Thyroid gland (tissue), 4 donors: ENCODE data around the gene PDE6D.

ENCODE experiments used
- POLR2A ChIP-seq, 2 donors: fragments of 450-650 bp; IDR thresholded peaks; one replicate each; pipeline ENCODE4 v1.6.1; 2017; ENCODE audit warnings: antibody characterized with exemption in 2 of 2, mild to moderate bottlenecking in 2 of 2, moderate library complexity in 1 of 2
- TF ChIP-seq, protein P1 (sequence below), 6 experiments: fragments of 200-600 bp in 3 of 6; fragments of 450-650 bp in 3 of 6; sonication (generic) in 3 of 6; IDR thresholded peaks; one replicate each; pipeline ENCODE4 v1.5.1; 2016 to 2019; ENCODE audit warnings: antibody characterized with exemption in 6 of 6, mild to moderate bottlenecking in 2 of 6, inconsistent platforms in 1 of 6, moderate library complexity in 1 of 6

DNA sequence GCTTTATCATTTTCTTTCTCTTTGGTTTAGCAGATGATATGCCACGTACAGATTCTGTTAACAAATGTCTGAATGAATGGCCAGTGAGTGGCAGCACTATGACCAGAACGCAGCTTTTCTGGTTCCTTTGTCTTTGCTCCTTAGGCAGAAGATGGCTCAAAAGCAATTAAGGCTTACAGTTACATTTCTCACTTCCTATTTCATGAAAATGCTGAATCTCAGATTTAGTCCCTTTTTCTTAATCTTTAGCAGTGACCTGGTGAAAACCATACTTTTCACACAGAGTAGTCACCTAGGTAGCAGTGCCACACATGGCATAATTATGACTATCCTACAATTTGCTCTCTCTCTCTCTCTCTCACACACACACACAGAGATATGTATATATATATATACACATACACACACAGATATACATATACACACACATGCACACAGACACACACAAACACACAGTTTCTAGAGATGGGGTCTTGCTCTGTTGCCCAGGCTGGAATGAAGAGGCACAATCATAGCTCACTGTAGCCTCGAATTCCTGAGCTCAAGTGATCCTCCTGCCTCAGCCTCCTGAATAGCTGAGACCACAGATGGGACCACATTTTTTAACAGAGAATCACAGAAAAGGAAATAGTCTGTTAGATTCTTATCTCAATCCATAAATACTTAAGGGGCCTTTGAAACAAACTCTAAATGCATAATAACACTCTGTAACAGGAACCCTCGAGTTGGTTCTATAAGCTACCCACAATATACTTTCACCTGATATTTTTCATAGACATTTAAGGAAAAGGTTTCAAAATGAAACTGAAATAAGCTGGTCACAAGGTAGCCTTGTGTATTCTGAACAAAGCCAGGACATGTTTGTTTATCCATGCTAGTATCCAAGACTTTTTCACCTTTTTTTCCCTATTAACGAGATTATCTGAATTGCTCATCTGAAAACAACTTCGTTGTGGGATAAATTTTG is 11.6 kb downstream of the PDE6D start:
- TF ChIP-seq, protein P1, sequence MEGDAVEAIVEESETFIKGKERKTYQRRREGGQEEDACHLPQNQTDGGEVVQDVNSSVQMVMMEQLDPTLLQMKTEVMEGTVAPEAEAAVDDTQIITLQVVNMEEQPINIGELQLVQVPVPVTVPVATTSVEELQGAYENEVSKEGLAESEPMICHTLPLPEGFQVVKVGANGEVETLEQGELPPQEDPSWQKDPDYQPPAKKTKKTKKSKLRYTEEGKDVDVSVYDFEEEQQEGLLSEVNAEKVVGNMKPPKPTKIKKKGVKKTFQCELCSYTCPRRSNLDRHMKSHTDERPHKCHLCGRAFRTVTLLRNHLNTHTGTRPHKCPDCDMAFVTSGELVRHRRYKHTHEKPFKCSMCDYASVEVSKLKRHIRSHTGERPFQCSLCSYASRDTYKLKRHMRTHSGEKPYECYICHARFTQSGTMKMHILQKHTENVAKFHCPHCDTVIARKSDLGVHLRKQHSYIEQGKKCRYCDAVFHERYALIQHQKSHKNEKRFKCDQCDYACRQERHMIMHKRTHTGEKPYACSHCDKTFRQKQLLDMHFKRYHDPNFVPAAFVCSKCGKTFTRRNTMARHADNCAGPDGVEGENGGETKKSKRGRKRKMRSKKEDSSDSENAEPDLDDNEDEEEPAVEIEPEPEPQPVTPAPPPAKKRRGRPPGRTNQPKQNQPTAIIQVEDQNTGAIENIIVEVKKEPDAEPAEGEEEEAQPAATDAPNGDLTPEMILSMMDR (IDR thresholded peaks at IDR 0.05) = no peak
- TF ChIP-seq POLR2A (IDR thresholded peaks at IDR 0.05) = no peak
